ENCODE measurements around the gene PARD3. TPM values are rescaled to one million over a fixed set of nuclear protein-coding genes. Genes with fewer than 3 reads are reported as not detected.

The PARD3 gene
- total and polyA plus RNA-seq, 7 donors: 20.2 to 84.4 (median 53.4) TPM

DNA sequence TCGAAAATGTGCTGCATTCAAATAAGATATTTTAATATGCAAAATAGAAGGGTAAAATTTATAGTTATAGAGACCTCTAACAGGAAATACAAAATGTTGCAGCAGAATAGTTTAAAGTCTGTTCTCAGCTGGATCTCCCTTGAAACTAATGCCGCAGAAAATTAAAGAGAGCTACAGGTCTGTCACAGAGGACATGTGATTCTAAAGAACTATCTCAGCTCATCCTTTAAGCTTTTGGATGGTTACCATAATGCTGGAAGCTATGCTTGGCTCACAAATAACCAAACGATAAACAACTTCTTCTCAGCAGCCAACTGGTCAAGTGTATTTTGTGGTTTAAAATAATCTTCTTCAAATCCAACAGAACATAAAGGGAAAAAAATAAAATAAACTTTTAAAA, 353.0 kb downstream of the PARD3 start:
- WGBS, 3 donors: 47 to 55% (median 53%) methylated on average over 3 of the region's 3 CpGs
- DNase-seq (no peak), ATAC-seq (no peak)
- no peaks in the 10 kb centered on the region for H3K4me1 ChIP-seq
- intact Hi-C loops (cut with DNase I): no loop called here
- no peaks in the 10 kb centered on the region for H3K36me3 ChIP-seq (ENCODE audit: insufficient read depth in 1 of 2, low read depth in 1 of 2)
- no peak for TF ChIP-seq CTCF (IDR thresholded peaks at IDR 0.05)
- no peaks in the 10 kb centered on the region for H3K9me3 ChIP-seq
- no peak overlapping the region for H3K4me3 ChIP-seq
- H3K27me3 ChIP-seq (ENCODE audit: insufficient read depth in 3 of 3, low read length in 2 of 3): no peaks in the 10 kb centered on the region
- no peak overlapping the region for H3K27ac ChIP-seq

DNA sequence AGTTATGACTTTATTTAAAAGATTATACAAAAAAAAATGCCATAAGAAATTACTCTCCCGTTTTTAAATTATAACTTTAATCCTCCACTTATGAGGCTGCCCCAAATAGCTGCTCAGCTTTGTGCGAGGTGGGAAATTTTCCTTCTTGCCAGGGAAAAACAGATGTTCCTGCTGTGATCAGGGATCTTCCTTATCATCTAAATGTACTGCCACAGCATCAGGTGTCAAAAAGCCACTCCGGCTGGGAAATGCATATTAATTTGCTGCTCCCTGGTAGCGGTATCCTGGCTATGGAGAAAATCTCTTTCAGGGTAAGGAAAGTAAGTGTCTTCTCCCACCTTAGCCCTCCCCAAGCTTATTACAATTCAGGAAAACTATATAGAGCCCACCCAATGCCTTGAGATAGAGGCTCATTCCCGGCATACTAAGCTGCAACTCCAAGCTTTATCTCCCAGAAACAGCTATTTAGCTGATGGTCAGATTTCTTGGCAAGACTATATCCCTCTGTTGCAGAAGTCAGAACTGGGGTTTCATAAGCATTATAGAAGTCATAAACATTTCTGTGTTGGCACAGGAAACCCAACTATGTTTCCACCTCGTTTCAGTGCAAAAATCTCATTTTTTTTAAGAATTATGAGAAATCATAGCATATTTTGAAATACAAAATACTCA, 360.4 kb downstream of the PARD3 start:
- no peak for ATAC-seq
- H3K27ac ChIP-seq: no peak overlapping the region
- no peaks in the 10 kb centered on the region for H3K4me1 ChIP-seq
- 71 to 76% (median 75%) methylated on average over 6 of the region's 6 CpGs for WGBS, 3 donors
- TF ChIP-seq CTCF (IDR thresholded peaks at IDR 0.05): no peak
- H3K9me3 ChIP-seq: no peaks in the 10 kb centered on the region
- H3K4me3 ChIP-seq: no peak overlapping the region
- no peaks in the 10 kb centered on the region for H3K36me3 ChIP-seq (ENCODE audit: insufficient read depth in 1 of 2, low read depth in 1 of 2)
- no peaks in the 10 kb centered on the region for H3K27me3 ChIP-seq (ENCODE audit: insufficient read depth in 3 of 3, low read length in 2 of 3)
- intact Hi-C loops (cut with DNase I): no loop called here
- DNase-seq: no peak

GRCh38 chr10:34449836-34450235, 365.3 kb downstream of the PARD3 start:
- H3K27me3 ChIP-seq (ENCODE audit: insufficient read depth in 3 of 3, low read length in 2 of 3): no peaks in the 10 kb centered on the region
- WGBS, 3 donors: 72 to 91% (median 83%) methylated on average over 2 of the region's 2 CpGs
- TF ChIP-seq CTCF (IDR thresholded peaks at IDR 0.05): no peak
- H3K9me3 ChIP-seq: no peaks in the 10 kb centered on the region
- H3K4me1 ChIP-seq: peaks cover 10% of the 10 kb centered on the region
- no peak overlapping the region for H3K4me3 ChIP-seq
- no peak overlapping the region for H3K27ac ChIP-seq
- no peaks in the 10 kb centered on the region for H3K36me3 ChIP-seq (ENCODE audit: insufficient read depth in 1 of 2, low read depth in 1 of 2)
- intact Hi-C loops (cut with DNase I): no loop called here
- ATAC-seq: no peak
- no peak for DNase-seq

DNA sequence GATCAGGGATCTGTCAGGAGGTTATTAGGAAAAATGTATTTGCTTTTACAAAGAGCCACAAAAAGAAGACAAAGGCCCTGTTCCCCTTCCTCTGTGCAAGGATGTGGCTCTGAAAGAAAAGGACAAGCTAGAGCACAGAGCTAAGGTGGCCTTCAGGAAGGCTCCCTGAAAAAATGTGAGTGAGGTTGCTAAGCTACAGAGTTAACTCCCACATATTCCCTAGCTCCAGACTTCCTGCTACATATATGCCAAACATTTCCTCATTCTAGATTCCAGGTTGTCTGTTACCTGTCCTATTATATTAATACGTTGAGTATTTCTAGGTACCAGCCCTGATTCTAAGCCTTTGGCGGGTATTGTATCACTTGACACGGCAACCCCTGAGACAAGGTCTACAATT, 369.0 kb downstream of the PARD3 start:
- DNase-seq: no peak
- Histone ChIP-seq H3K27ac (no peak overlapping the region), H3K4me3 (no peak overlapping the region), H3K9me3 (no peaks in the 10 kb centered on the region), H3K4me1 (peaks cover 14% of the 10 kb centered on the region), H3K36me3 (ENCODE audit: insufficient read depth in 1 of 2, low read depth in 1 of 2) (no peaks in the 10 kb centered on the region), H3K27me3 (ENCODE audit: insufficient read depth in 3 of 3, low read length in 2 of 3) (no peaks in the 10 kb centered on the region)
- intact Hi-C loops (cut with DNase I): no loop called here
- no peak for ATAC-seq
- no peak for TF ChIP-seq CTCF (IDR thresholded peaks at IDR 0.05)
- 94 to 96% (median 96%) methylated on average over 3 of the region's 3 CpGs for WGBS, 3 donors
